ENCODE measurements around the gene INO80. TPM values are rescaled to one million over a fixed set of nuclear protein-coding genes. Genes with fewer than 3 reads are reported as not detected.
"Not testable (repeated sequence)": the region's sequence is repeated elsewhere in the genome, so short reads cannot be mapped to it uniquely, and the experiment has no call there.

INO80 gene
- total and polyA plus RNA-seq, 2 donors (not counting 3 experiments of a cell fraction or from before 2014, with no cell fraction given), result 5.7 to 29.1 TPM

GRCh38 chr15:41139112-41139511 lies 23.0 kb upstream of the INO80 start:
- H3K27me3 ChIP-seq (ENCODE audit: control insufficient read depth in 2 of 2, insufficient read depth in 2 of 2, low read length in 2 of 2); H3K9me1 ChIP-seq (replicated peaks; ENCODE audit: control insufficient read depth, extremely low read depth, insufficient read depth, low read length); H3K27ac ChIP-seq (ENCODE audit: insufficient read depth, low read depth, low read length); H3K4me1 ChIP-seq (ENCODE audit: control insufficient read depth, extremely low read depth, insufficient read depth, low read length); H3K36me3 ChIP-seq (ENCODE audit: control insufficient read depth in 2 of 2, extremely low read depth in 1 of 2, insufficient read depth in 2 of 2, low read length in 2 of 2); H4K20me1 ChIP-seq (replicated peaks; ENCODE audit: control insufficient read depth, extremely low read depth, insufficient read depth, low read length); POLR2A ChIA-PET; H3K4me3 ChIP-seq (replicated peaks in 1 of 3; ENCODE audit: insufficient read depth in 1 of 3, low read depth in 1 of 3, low read length in 3 of 3); DNase-seq (ENCODE audit: low read depth, low spot score); FAIRE-seq; CTCF ChIA-PET; H3K9me3 ChIP-seq (replicated peaks; ENCODE audit: control insufficient read depth, insufficient read depth, low read length); H3K4me2 ChIP-seq (ENCODE audit: insufficient read depth, low read length); H2AFZ ChIP-seq (ENCODE audit: low read depth, low read length); BruUV-seq (replicated peaks); dilution Hi-C loops (cut with MboI; ENCODE audit: extremely low pct_ligation_motif_present, low sequenced_read_pairs); H3K79me2 ChIP-seq (ENCODE audit: control insufficient read depth, insufficient read depth, low read length); intact Hi-C loops (cut with micrococcal nuclease); H3K9ac ChIP-seq (replicated peaks; ENCODE audit: extremely low read depth, insufficient read depth, low read length): not testable (repeated sequence)

GRCh38 chr15:41135580-41135979 lies 19.5 kb upstream of the INO80 start:
- H3K9ac ChIP-seq (replicated peaks; ENCODE audit: extremely low read depth, insufficient read depth, low read length); H3K4me1 ChIP-seq (ENCODE audit: control insufficient read depth, extremely low read depth, insufficient read depth, low read length); FAIRE-seq; H2AFZ ChIP-seq (ENCODE audit: low read depth, low read length); H4K20me1 ChIP-seq (replicated peaks; ENCODE audit: control insufficient read depth, extremely low read depth, insufficient read depth, low read length); H3K36me3 ChIP-seq (ENCODE audit: control insufficient read depth in 2 of 2, extremely low read depth in 1 of 2, insufficient read depth in 2 of 2, low read length in 2 of 2); H3K4me3 ChIP-seq (replicated peaks in 1 of 3; ENCODE audit: insufficient read depth in 1 of 3, low read depth in 1 of 3, low read length in 3 of 3); DNase-seq (ENCODE audit: low read depth, low spot score); CTCF ChIA-PET; H3K9me1 ChIP-seq (replicated peaks; ENCODE audit: control insufficient read depth, extremely low read depth, insufficient read depth, low read length); H3K9me3 ChIP-seq (replicated peaks; ENCODE audit: control insufficient read depth, insufficient read depth, low read length); intact Hi-C loops (cut with micrococcal nuclease); H3K79me2 ChIP-seq (ENCODE audit: control insufficient read depth, insufficient read depth, low read length); H3K27ac ChIP-seq (ENCODE audit: insufficient read depth, low read depth, low read length); dilution Hi-C loops (cut with MboI; ENCODE audit: extremely low pct_ligation_motif_present, low sequenced_read_pairs); H3K27me3 ChIP-seq (ENCODE audit: control insufficient read depth in 2 of 2, insufficient read depth in 2 of 2, low read length in 2 of 2); BruUV-seq (replicated peaks); H3K4me2 ChIP-seq (ENCODE audit: insufficient read depth, low read length); POLR2A ChIA-PET: not testable (repeated sequence)

GRCh38 chr15:41133454-41133853 lies 17.4 kb upstream of the INO80 start:
- ChIA-PET POLR2A (no interaction called here), CTCF (no interaction called here)
- Histone ChIP-seq H3K27me3 (ENCODE audit: control insufficient read depth in 2 of 2, insufficient read depth in 2 of 2, low read length in 2 of 2) (peaks cover 0 to 3% of the 10 kb centered on the region in 2 experiments), H3K4me2 (ENCODE audit: insufficient read depth, low read length) (no peak overlapping the region), H3K36me3 (ENCODE audit: control insufficient read depth in 2 of 2, extremely low read depth in 1 of 2, insufficient read depth in 2 of 2, low read length in 2 of 2) (no peaks in the 10 kb centered on the region), H4K20me1 (replicated peaks; ENCODE audit: control insufficient read depth, extremely low read depth, insufficient read depth, low read length) (no peaks in the 10 kb centered on the region), H3K9ac (replicated peaks; ENCODE audit: extremely low read depth, insufficient read depth, low read length) (no peak overlapping the region), H3K4me1 (ENCODE audit: control insufficient read depth, extremely low read depth, insufficient read depth, low read length) (no peaks in the 10 kb centered on the region), H3K9me3 (replicated peaks; ENCODE audit: control insufficient read depth, insufficient read depth, low read length) (no peaks in the 10 kb centered on the region), H3K4me3 (replicated peaks in 1 of 3; ENCODE audit: insufficient read depth in 1 of 3, low read depth in 1 of 3, low read length in 3 of 3) (no peak overlapping the region), H3K27ac (ENCODE audit: insufficient read depth, low read depth, low read length) (no peak overlapping the region), H3K9me1 (replicated peaks; ENCODE audit: control insufficient read depth, extremely low read depth, insufficient read depth, low read length) (no peaks in the 10 kb centered on the region), H3K79me2 (ENCODE audit: control insufficient read depth, insufficient read depth, low read length) (no peaks in the 10 kb centered on the region), H2AFZ (ENCODE audit: low read depth, low read length) (no peak overlapping the region)
- TF ChIP-seq GATA2 (IDR thresholded peaks at IDR 0.05; ENCODE audit: insufficient read depth, insufficient read length, low read depth, low read length) (no peak), FOS (IDR thresholded peaks at IDR 0.05; ENCODE audit: borderline replicate concordance, insufficient read depth, low read length) (no peak), EZH2 (IDR thresholded peaks at IDR 0.05; ENCODE audit: borderline replicate concordance, low read depth, low read length, severe bottlenecking) (no peak), JUN (IDR thresholded peaks at IDR 0.05; ENCODE audit: borderline replicate concordance, insufficient read depth, insufficient read length, low read depth) (no peak), CTCF (IDR thresholded peaks at IDR 0.05; ENCODE audit: extremely low read depth in 1 of 2, insufficient read depth in 1 of 2, low read depth in 1 of 2, low read length in 2 of 2) (no peak), POLR2A (IDR thresholded peaks at IDR 0.05; ENCODE audit: low read depth, low read length) (no peak), POLR2AphosphoS5 (IDR thresholded peaks at IDR 0.05; ENCODE audit: insufficient read depth, low read depth, low read length) (no peak), MYC (IDR thresholded peaks at IDR 0.05; ENCODE audit: low read depth, low read length) (no peak), MAX (IDR thresholded peaks at IDR 0.05; ENCODE audit: insufficient read depth, insufficient read length) (no peak)
- intact Hi-C loops (cut with micrococcal nuclease), result no loop called here
- no TSS peak for BruUV-seq (replicated peaks)
- no peak for FAIRE-seq
- no peak for DNase-seq (ENCODE audit: low read depth, low spot score)
- dilution Hi-C loops (cut with MboI; ENCODE audit: extremely low pct_ligation_motif_present, low sequenced_read_pairs), result no loop called here

Measured in endothelial cell of umbilical vein (primary cell).